Left forelimb (tissue), 1 donor: ENCODE data around the gene NKIRAS1.

Experiments used
- DNase-seq: peaks from one replicate; pipeline ENCODE4 v3.0.0-alpha.2; 2018; ENCODE audit warnings: low spot score

The NKIRAS1 gene

GRCh38 chr3:23916886-23917678 is at the start of gene NKIRAS1, which contains the start of gene RPL15:
Gene NKIRAS1 (minus strand): TSS chr3:23916990. CDS start chr3:23910904, 6,086 bp downstream.
Gene RPL15 (plus strand): TSS chr3:23917132. CDS start chr3:23917860, 728 bp downstream.
- DNase-seq: peak; percentile 97

- DNase-seq: no peak
Observed at GRCh38 chr3:23966328-23966727, 49.5 kb upstream of the NKIRAS1 start.

- no peak for DNase-seq
Observed at GRCh38 chr3:23964537-23965235, 47.9 kb upstream of the NKIRAS1 start.

GRCh38 chr3:23961913-23962312 is 45.1 kb upstream of the NKIRAS1 start:
- no peak for DNase-seq

GRCh38 chr3:23961066-23961465 is 44.3 kb upstream of the NKIRAS1 start:
- no peak for DNase-seq

- DNase-seq: no peak
Observed at GRCh38 chr3:23960649-23961048, 43.9 kb upstream of the NKIRAS1 start.

- DNase-seq: no peak
Observed at GRCh38 chr3:23959135-23959900, 42.5 kb upstream of the NKIRAS1 start.

- no peak for DNase-seq
Observed at GRCh38 chr3:23956701-23957100, 39.9 kb upstream of the NKIRAS1 start.

GRCh38 chr3:23954144-23954543 is 37.4 kb upstream of the NKIRAS1 start:
- no peak for DNase-seq

- DNase-seq: no peak
Observed at GRCh38 chr3:23953523-23953922, 36.7 kb upstream of the NKIRAS1 start.

- DNase-seq: no peak
Observed at GRCh38 chr3:23952646-23953045, 35.9 kb upstream of the NKIRAS1 start.

GRCh38 chr3:23950293-23950692 is 33.5 kb upstream of the NKIRAS1 start:
- no peak for DNase-seq

GRCh38 chr3:23949784-23950183 is 33.0 kb upstream of the NKIRAS1 start:
- no peak for DNase-seq

GRCh38 chr3:23948761-23949160 is 32.0 kb upstream of the NKIRAS1 start:
- no peak for DNase-seq

GRCh38 chr3:23945913-23946687 is 29.3 kb upstream of the NKIRAS1 start:
- peak; percentile 98 for DNase-seq

- no peak for DNase-seq
Observed at GRCh38 chr3:23945663-23945912, 28.8 kb upstream of the NKIRAS1 start.

GRCh38 chr3:23944861-23945662 is 28.3 kb upstream of the NKIRAS1 start, which contains the start of gene NR1D2:
Gene NR1D2 (plus strand): TSS chr3:23945286. CDS start chr3:23945579, 293 bp downstream.
- DNase-seq: peak; percentile 88

- DNase-seq: no peak
Observed at GRCh38 chr3:23944007-23944783, 27.4 kb upstream of the NKIRAS1 start.

- DNase-seq: no peak
Observed at GRCh38 chr3:23942546-23942945, 25.8 kb upstream of the NKIRAS1 start.

- DNase-seq: no peak
Observed at GRCh38 chr3:23941440-23941839, 24.6 kb upstream of the NKIRAS1 start.
